Hepatocyte (in vitro differentiated cells): ENCODE measurements around the gene SSR1.

Experiments
- CTCF ChIP-seq: fragments of 200-600 bp; sonication (generic); IDR thresholded peaks from 2 replicates; pipeline ENCODE4 v1.5.1; 2016; ENCODE audit warnings: antibody characterized with exemption, mild to moderate bottlenecking; ENCODE audit not compliant: poor library complexity
- EZH2 ChIP-seq: fragments of 200-600 bp; sonication (generic); IDR thresholded peaks from 2 replicates; pipeline ENCODE4 v1.6.1; 2016; ENCODE audit warnings: antibody characterized with exemption, mild to moderate bottlenecking, borderline replicate concordance
- EZH2phosphoT487 ChIP-seq: fragments of 200-600 bp; sonication (generic); IDR thresholded peaks from one replicate; pipeline ENCODE4 v1.6.1; 2018; ENCODE audit warnings: antibody characterized with exemption, mild to moderate bottlenecking, low read depth, moderate library complexity; ENCODE audit not compliant: unreplicated experiment, severe bottlenecking

- TF ChIP-seq CTCF (no peak), EZH2phosphoT487 (no peak), EZH2 (no peak)
These were observed 60.6 kb downstream of the SSR1 start for GRCh38 chr6:7252390-7252789.
